Endothelial cell of umbilical vein (primary cell): ENCODE results near the gene ATP6V0D1.

Source experiments
- CTCF ChIP-seq, 2 donors: IDR thresholded peaks; 1 replicate in 1 of 2; 2 replicates in 1 of 2; pipeline ENCODE4 v1.5.1; 2011; ENCODE audit warnings: low read length in 2 of 2, mild to moderate bottlenecking in 2 of 2, moderate library complexity in 2 of 2, control low read depth in 1 of 2, inconsistent platforms in 1 of 2, low read depth in 1 of 2; ENCODE audit not compliant: insufficient read depth in 1 of 2; ENCODE audit errors: extremely low read depth in 1 of 2
- EZH2 ChIP-seq: IDR thresholded peaks from 2 replicates; pipeline ENCODE4 v1.6.1; 2012; ENCODE audit warnings: borderline replicate concordance, low read depth, mild to moderate bottlenecking, moderate library complexity, low read length, inconsistent platforms; ENCODE audit not compliant: severe bottlenecking
- JUN ChIP-seq: IDR thresholded peaks from 2 replicates; pipeline ENCODE4 v1.6.1; 2011; ENCODE audit warnings: borderline replicate concordance, low read depth; ENCODE audit not compliant: insufficient read length, insufficient read depth
- POLR2AphosphoS5 ChIP-seq: IDR thresholded peaks from 2 replicates; pipeline ENCODE4 v1.6.1; 2012; ENCODE audit warnings: low read depth, mild to moderate bottlenecking, control low read depth, low read length, moderate library complexity; ENCODE audit not compliant: insufficient read depth

GRCh38 chr16:67528870-67529581 lies 48.1 kb upstream of the ATP6V0D1 start:
- TF ChIP-seq CTCF (IDR thresholded peaks at IDR 0.05; ENCODE audit: extremely low read depth in 1 of 2, insufficient read depth in 1 of 2, low read depth in 1 of 2, low read length in 2 of 2) (no peak), EZH2 (no peak), POLR2AphosphoS5 (peak; percentile 68), JUN (no peak)
